K562 (cell line): ENCODE measurements around the gene ISM1. TPM values are rescaled to one million over a fixed set of nuclear protein-coding genes. Genes with fewer than 3 reads are reported as not detected.

ENCODE experiments used
- ATAC-seq: fragments of 200-7000 bp; cut with Tn5 transposase; 3 replicates; pipeline ENCODE4 v1.9.1; 2020; ENCODE audit warnings: moderate library complexity
- BruUV-seq: library from RNA; stranded (reverse); fragments of 400-500 nt; replicated peaks from 2 replicates; lab custom pipeline; 2021; lab: Mats Ljungman, UMichigan
- CTCF ChIA-PET: fragments of 300-600 bp; formaldehyde crosslinking; extraction: SDS; loops from one replicate; lab custom pipeline; 2021; ENCODE audit warnings: low intra/inter-chr PET ratio; lab: Yijun Ruan, JAX
- POLR2A ChIA-PET: fragments of 300-600, 350-650 bp; sonication (Branson Sonifier 250); formaldehyde crosslinking; extraction: SDS; loops from one replicate; lab custom pipeline; 2021; ENCODE audit warnings: antibody characterized with exemption, inconsistent platforms; lab: Yijun Ruan, JAX
- DNase-seq, 4 experiments: peaks; one replicate each; pipeline versions ENCODE4 v3.0.0 to v3.0.0-alpha.2; 2011 to 2018; ENCODE audit warnings: low spot score in 3 of 4, mixed read lengths in 3 of 4; ENCODE audit errors: extremely low read depth in 1 of 4
- FAIRE-seq: peaks from 2 replicates; lab custom pipeline; 2011; peaks lifted over from hg19 to GRCh38; lab: Jason Lieb, UNC
- H2AFZ ChIP-seq: 2 replicates; pipeline ENCODE4 v1.6.0; 2011; ENCODE audit warnings: low read depth, low read length, control low read depth, inconsistent platforms
- H3K27ac ChIP-seq: fragments of 200-600 bp; 3 replicates; pipeline ENCODE4 v1.8.0; 2011; ENCODE audit warnings: low read depth, mild to moderate bottlenecking, control low read depth, inconsistent platforms, low read length, moderate library complexity, mixed read lengths; ENCODE audit errors: extremely low read depth
- H3K27me3 ChIP-seq, 2 experiments: fragments of 300-600 bp in 1 of 2; 2 replicates in 1 of 2; 3 replicates in 1 of 2; pipeline versions ENCODE4 v1.6.0 to v1.8.0; 2011; ENCODE audit warnings: inconsistent platforms in 2 of 2, low read length in 2 of 2, mild to moderate bottlenecking in 1 of 2, mixed read lengths in 1 of 2, moderate library complexity in 1 of 2; ENCODE audit not compliant: control insufficient read depth in 2 of 2, insufficient read depth in 2 of 2
- H3K36me3 ChIP-seq: fragments of 300-600 bp; 3 replicates; pipeline ENCODE4 v1.8.0; 2011; ENCODE audit warnings: mild to moderate bottlenecking, low read length, inconsistent platforms; ENCODE audit not compliant: control insufficient read depth, insufficient read depth
- H3K4me1 ChIP-seq, 2 experiments: fragments of 200-600 bp in 1 of 2; replicated peaks in 1 of 2; 2 replicates in 1 of 2; 3 replicates in 1 of 2; pipeline versions ENCODE4 v1.5.1 to v1.8.0; 2011; ENCODE audit warnings: inconsistent platforms in 2 of 2, low read length in 2 of 2, mild to moderate bottlenecking in 1 of 2, mixed read lengths in 1 of 2, moderate library complexity in 1 of 2; ENCODE audit not compliant: control insufficient read depth in 2 of 2, insufficient read depth in 2 of 2
- H3K4me2 ChIP-seq: 2 replicates; pipeline ENCODE4 v1.6.1; 2011; ENCODE audit warnings: low read length, control low read depth, inconsistent platforms, mixed read lengths; ENCODE audit not compliant: insufficient read depth
- H3K4me3 ChIP-seq: fragments of 200-600 bp; sonication (generic), shearing (Covaris generic); 2 replicates; pipeline ENCODE4 v1.5.1; 2016; ENCODE audit warnings: control low read depth, inconsistent platforms
- H3K79me2 ChIP-seq: fragments of 200-600 bp; 3 replicates; pipeline ENCODE4 v1.8.0; 2011; ENCODE audit warnings: low read length, inconsistent platforms; ENCODE audit not compliant: control insufficient read depth, insufficient read depth
- H3K9ac ChIP-seq, 2 experiments: 2 replicates each; pipeline versions ENCODE4 v1.6.0 to v1.6.1; 2011; ENCODE audit warnings: low read depth in 2 of 2, low read length in 2 of 2, control low read depth in 1 of 2, inconsistent platforms in 1 of 2, mild to moderate bottlenecking in 1 of 2, mixed read lengths in 1 of 2; ENCODE audit not compliant: insufficient read depth in 1 of 2
- H3K9me1 ChIP-seq: one replicate; pipeline ENCODE4 v1.6.0; 2011; ENCODE audit warnings: inconsistent platforms, mild to moderate bottlenecking, low read length, moderate library complexity; ENCODE audit not compliant: control insufficient read depth, insufficient read depth
- H3K9me3 ChIP-seq: replicated peaks from 2 replicates; pipeline ENCODE4 v1.5.1; 2011; ENCODE audit warnings: low read depth, low read length, inconsistent platforms; ENCODE audit not compliant: control insufficient read depth, insufficient read depth
- H4K20me1 ChIP-seq: replicated peaks from 2 replicates; pipeline ENCODE4 v1.6.1; 2011; ENCODE audit warnings: low read length, inconsistent platforms, mixed read lengths; ENCODE audit not compliant: control insufficient read depth, insufficient read depth
- ATF7 ChIP-seq: fragments of 450-650 bp; IDR thresholded peaks from 2 replicates; pipeline ENCODE4 v1.7.1; 2014; ENCODE audit warnings: mild to moderate bottlenecking, moderate library complexity
- CBX1 ChIP-seq: sonication (generic); IDR thresholded peaks from 2 replicates; pipeline ENCODE4 v1.6.1; 2016; ENCODE audit warnings: antibody characterized with exemption, low read depth, mild to moderate bottlenecking
- CHCHD3 ChIP-seq: fragments of 250-450 bp; sonication (Bioruptor Pico); IDR thresholded peaks from 2 replicates; pipeline ENCODE4 v2.1.2; 2022; ENCODE audit warnings: mild to moderate bottlenecking
- CREB1 ChIP-seq, 2 experiments: sonication (generic) in 1 of 2; formaldehyde crosslinking in 1 of 2; IDR thresholded peaks; 2 replicates each; pipeline versions ENCODE4 v1.6.1 to v1.8.0; 2012 to 2022; ENCODE audit warnings: inconsistent platforms in 1 of 2, mild to moderate bottlenecking in 1 of 2, missing genetic modification reagents in 1 of 2, moderate library complexity in 1 of 2
- ELF2 ChIP-seq: fragments of 250-450 bp; sonication (Bioruptor Pico); IDR thresholded peaks from 2 replicates; pipeline ENCODE4 v1.5.0; 2021; ENCODE audit warnings: mild to moderate bottlenecking
- FOXK1 ChIP-seq: sonication (generic); formaldehyde crosslinking; IDR thresholded peaks from 2 replicates; pipeline ENCODE4 v1.8.0; 2022; ENCODE audit warnings: missing genetic modification reagents, mild to moderate bottlenecking, borderline replicate concordance
- HMGXB4 ChIP-seq: sonication (generic); formaldehyde crosslinking; IDR thresholded peaks from 2 replicates; pipeline ENCODE4 v1.8.1; 2023; ENCODE audit warnings: mild to moderate bottlenecking, missing genetic modification reagents
- RNF2 ChIP-seq: sonication (generic); IDR thresholded peaks from 2 replicates; pipeline ENCODE4 v1.6.1; 2016
- SMARCB1 ChIP-seq: IDR thresholded peaks from 2 replicates; pipeline ENCODE4 v1.6.1; 2011; ENCODE audit warnings: improper control_type of control experiment, low read depth; ENCODE audit not compliant: insufficient read length
- TSC22D4 ChIP-seq: fragments of 450-650 bp; IDR thresholded peaks from 2 replicates; pipeline ENCODE4 v1.6.1; 2016; ENCODE audit warnings: missing genetic modification characterization, missing biosample characterization, control low read depth
- ZBTB2 ChIP-seq: fragments of 450-650 bp; IDR thresholded peaks from 2 replicates; pipeline ENCODE4 v1.6.1; 2016; ENCODE audit warnings: antibody characterized with exemption
- ZKSCAN8 ChIP-seq: fragments of 200-800 bp; sonication (Bioruptor generic); IDR thresholded peaks from 2 replicates; pipeline ENCODE4 v1.6.1; 2016; ENCODE audit warnings: missing genetic modification characterization, missing compliant biosample characterization
- ZNF551 ChIP-seq: fragments of 250-450 bp; sonication (Bioruptor Pico); IDR thresholded peaks from 2 replicates; pipeline ENCODE4 v1.5.0; 2021; ENCODE audit warnings: mild to moderate bottlenecking, moderate library complexity
- WGBS: fragments of 100-300 bp; shearing (Covaris generic); methylation state at CpG from one replicate; pipeline ENCODE4 v1.1.6; 2016; ENCODE audit warnings: low coverage, mixed read lengths; ENCODE audit not compliant: insufficient coverage; ENCODE audit errors: missing lambda C conversion rate; 5-methylcytosine and 5-hydroxymethylcytosine counted together
- in situ Hi-C: fragments of 300-500 bp; cut with MboI; formaldehyde crosslinking; loops from 4 replicates; pipeline ENCODE4 v1.15.0; 2018; ENCODE audit warnings: inconsistent platforms, mixed read lengths
- intact Hi-C: fragments of 100-400 bp; cut with micrococcal nuclease; formaldehyde crosslinking; loops from 2 replicates; pipeline ENCODE4 v1.14.2; 2022
- polyA plus RNA-seq, 8 experiments: library from polyadenylated mRNA; depleted of rRNA in 4 of 8; stranded (reverse) in 5 of 8; unstranded in 3 of 8; fragments of >200 nt; fragmentation: Nextera tagmentation in 2 of 8; fragmentation: Illumina TruSeq in 1 of 8; extraction: Ambion mirVana in 2 of 8; extraction: Trizol in 1 of 8; gene quantifications; 2 replicates each; pipeline versions ENCODE4 v1.2.1 to v1.2.3, GENCODE V29; 2011 to 2014; ENCODE audit warnings: inconsistent platforms in 1 of 8, missing spikeins in 1 of 8
- total RNA-seq, 7 experiments: library from RNA; depleted of rRNA in 6 of 7; stranded (reverse); fragments of >200 nt in 6 of 7; fragmentation: Illumina TruSeq in 2 of 7; extraction: Trizol in 2 of 7; gene quantifications; 2 replicates each; pipeline versions ENCODE4 v1.2.1 to v1.2.3, GENCODE V29; 2011 to 2021; ENCODE audit warnings: low replicate concordance in 1 of 7

ISM1 gene
- total and polyA plus RNA-seq, 9 of the 15 experiments (the other 6 are each of a cell fraction or from before 2014, with no cell fraction given): not detected

GRCh38 chr20:13286607-13287006, 65.5 kb downstream of the ISM1 start:
- in situ Hi-C loops: no loop called here
- TF ChIP-seq ZKSCAN8 (CRISPR knock-in tag) (no peak), ELF2 (CRISPR knock-in tag) (no peak), FOXK1 (no peak), TSC22D4 (tag) (no peak), CBX1 (no peak), CHCHD3 (CRISPR knock-in tag) (no peak), ZNF551 (CRISPR knock-in tag) (no peak), ZBTB2 (no peak), CREB1 (IDR thresholded peaks at IDR 0.05) (no peak), CREB1 (CRISPR knock-in tag; IDR thresholded peaks at IDR 0.05) (no peak), SMARCB1 (no peak), HMGXB4 (CRISPR knock-in tag) (no peak), ATF7 (no peak), RNF2 (no peak)
- intact Hi-C loops: no loop called here
- POLR2A ChIA-PET: no interaction called here
- ATAC-seq (no peak), DNase-seq (no peak), FAIRE-seq (no peak)
- H3K9me1 ChIP-seq: no peaks in the 10 kb centered on the region
- no peaks in the 10 kb centered on the region for H4K20me1 ChIP-seq
- no peak overlapping the region for H3K27ac ChIP-seq
- no peak overlapping the region for H3K9ac ChIP-seq
- H3K4me2 ChIP-seq: no peak overlapping the region
- H3K79me2 ChIP-seq: no peaks in the 10 kb centered on the region
- CTCF ChIA-PET: no interaction called here
- no peaks in the 10 kb centered on the region for H3K36me3 ChIP-seq
- no TSS peak for BruUV-seq
- no peak overlapping the region for H3K4me3 ChIP-seq
- H3K9me3 ChIP-seq: no peaks in the 10 kb centered on the region
- peaks cover 0 to 10% of the 10 kb centered on the region in 2 experiments; a peak in 2 of 5 replicates for H3K27me3 ChIP-seq
- H3K4me1 ChIP-seq: no peaks in the 10 kb centered on the region
- no peak overlapping the region for H2AFZ ChIP-seq
- WGBS: 0% methylated on average over 6 of the region's 7 CpGs
